HuH-7 (cell line): ENCODE measurements around the gene CSAG1.
"Not testable (repeated sequence)": the region's sequence is repeated elsewhere in the genome, so short reads cannot be mapped to it uniquely, and the experiment has no call there.

Source experiments
- DNase-seq: peaks from one replicate; pipeline ENCODE4 v3.0.0; 2011; ENCODE audit warnings: low spot score

The CSAG1 gene, protein sequence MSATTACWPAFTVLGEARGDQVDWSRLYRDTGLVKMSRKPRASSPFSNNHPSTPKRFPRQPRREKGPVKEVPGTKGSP

DNA sequence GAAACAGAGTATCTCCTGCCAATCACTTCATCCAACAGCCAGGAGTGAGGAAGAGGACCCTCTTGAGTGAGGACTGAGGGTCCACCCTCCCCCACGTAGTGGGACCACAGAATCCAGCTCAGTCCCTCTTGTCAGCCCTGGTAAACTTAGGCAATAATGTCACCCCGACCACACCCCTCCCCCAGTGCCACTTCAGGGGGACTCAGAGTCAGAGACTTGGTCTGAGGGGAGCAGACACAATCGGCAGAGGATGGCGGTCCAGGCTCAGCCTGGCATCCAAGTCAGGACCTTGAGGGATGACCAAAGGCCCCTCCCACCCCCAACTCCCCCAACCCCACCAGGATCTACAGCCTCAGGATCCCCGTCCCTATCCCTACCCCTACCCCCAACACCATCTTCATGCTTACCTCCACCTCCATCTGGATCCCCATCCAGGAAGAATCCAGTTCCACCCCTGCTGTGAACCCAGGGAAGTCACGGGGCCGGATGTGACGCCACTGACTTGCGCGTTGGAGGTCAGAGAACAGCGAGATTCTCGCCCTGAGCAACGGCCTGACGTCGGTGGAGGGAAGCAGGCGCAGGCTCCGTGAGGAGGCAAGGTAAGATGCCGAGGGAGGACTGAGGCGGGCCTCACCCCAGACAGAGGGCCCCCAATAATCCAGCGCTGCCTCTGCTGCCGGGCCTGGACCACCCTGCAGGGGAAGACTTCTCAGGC lies at the start of gene CSAG1, which contains the start of gene MAGEA12:
Gene CSAG1, minus strand, starts transcription at position 461 of the 715 bp plus-strand sequence. CDS start 1,261 bp downstream, outside the sequence.
Gene MAGEA12, plus strand, starts transcription at position 497 of the 715 bp plus-strand sequence. CDS start 2,405 bp downstream, outside the sequence.
- DNase-seq: no peak

DNA sequence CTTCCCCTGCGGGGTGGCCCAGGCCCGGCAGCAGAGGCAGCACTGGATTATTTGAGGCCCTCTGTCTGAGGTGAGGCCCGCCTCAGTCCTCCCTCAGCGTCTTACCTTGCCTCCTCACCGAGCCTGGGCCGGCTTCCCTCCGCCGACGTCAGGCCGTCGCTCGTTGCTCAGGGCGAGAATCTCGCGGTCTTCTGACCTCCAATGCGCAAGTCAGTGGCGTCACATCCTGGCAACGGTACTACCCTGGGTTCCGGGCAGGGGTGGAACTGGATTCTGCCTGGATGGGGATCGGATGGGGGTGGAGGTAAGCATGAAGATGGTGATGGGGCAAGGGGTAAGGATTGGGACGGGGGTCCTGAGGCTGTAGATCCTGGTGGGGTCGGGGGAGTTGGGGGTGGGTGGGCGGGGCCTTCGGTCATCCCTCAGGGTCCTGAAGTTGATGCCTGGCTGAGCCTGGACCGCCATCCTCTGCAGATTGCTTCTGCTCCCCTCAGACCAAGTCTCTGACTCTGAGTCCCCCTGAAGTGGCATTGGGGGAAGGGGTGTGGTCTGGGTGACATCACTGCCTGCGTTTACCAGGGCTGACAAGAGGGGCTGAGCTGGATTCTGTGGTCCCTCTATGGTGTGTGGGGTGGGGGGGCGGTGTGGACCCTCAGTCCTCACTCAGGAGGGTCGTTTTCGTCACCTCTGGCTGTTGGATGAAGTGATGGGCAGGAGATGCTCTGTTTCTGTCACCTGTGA lies 36.2 kb upstream of the CSAG1 start, which contains the start of gene MAGEA6:
Gene MAGEA6, minus strand, starts transcription at position 141 of the 741 bp plus-strand sequence. CDS start 2,039 bp downstream, outside the sequence.
- DNase-seq: not testable (repeated sequence)

DNA sequence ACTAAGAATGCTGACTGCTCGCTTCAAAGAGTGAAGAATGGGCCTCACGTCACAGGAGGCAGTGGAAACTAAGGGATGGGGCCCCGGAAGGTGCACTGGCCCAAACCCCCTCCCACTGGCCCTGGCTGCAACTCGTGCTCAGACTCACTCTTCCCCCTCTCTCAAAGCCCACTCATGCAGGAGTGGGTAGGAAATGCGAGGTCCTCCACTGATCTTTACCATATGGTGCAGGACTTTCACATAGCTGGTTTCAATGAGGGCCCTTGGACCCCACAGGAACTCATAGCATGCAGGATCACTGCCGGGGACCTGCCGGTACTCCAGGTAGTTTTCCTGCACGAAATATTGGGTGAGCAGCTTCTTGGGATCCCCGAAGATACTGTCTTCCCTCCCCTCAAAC lies 33.0 kb upstream of the CSAG1 start:
- not testable (repeated sequence) for DNase-seq

DNA sequence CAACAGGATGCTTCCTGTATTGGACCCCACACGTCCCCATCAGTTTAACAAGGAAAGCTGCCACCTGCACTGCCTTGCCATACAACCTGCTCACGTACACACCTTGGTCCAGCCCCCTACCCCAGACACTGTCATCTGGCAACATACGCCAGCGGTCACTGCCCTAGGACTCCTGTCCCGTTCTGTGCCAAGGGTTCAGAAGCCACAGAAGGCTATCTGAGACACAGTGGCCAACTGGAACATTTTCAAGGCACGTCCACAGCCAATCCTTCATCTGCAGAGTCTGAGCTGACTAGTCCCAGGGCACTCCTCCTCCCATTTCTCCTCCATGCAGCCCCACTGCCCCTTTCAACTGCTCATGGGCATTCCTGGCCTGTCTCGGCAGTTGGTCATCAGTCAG lies 28.1 kb upstream of the CSAG1 start:
- DNase-seq: not testable (repeated sequence)

DNA sequence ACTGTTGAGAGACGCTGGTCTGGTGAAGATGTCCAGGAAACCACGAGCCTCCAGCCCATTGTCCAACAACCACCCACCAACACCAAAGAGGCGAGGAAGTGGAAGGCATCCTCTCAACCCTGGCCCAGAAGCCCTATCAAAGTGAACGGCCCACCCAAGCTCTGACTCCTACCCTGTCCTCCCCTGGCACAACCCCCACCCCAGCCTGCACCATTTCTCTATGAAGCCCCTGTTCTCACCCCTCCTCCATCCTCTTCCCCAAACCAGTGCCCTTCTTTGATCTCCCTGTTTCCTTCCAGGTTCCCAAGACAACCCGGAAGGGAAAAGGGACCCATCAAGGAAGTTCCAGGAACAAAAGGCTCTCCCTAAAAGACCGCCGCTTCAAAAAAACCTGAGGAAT lies 26.0 kb upstream of the CSAG1 start:
- not testable (repeated sequence) for DNase-seq

DNA sequence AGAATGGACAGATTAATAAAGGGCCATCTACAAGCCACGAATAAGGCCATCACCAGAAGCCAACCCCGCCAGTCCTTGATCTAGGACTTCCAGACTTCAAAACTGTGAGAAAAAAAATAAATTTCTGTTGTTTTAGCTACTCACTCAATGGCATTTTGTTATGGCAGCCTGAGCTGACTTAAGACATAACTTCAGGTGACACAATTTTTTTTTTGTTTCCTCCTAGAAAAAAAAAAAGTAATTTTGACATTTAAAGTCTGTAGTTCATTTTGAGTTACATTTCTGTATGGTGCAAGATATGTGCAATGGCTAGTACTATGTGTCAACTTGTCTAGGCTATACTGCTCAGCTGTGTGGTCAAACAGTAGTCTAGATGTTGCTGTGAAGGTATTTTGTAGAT lies 25.4 kb upstream of the CSAG1 start, which contains the start of gene CSAG3:
Gene CSAG3, plus strand, starts transcription at position 301 of the 400 bp plus-strand sequence.
- not testable (repeated sequence) for DNase-seq

DNA sequence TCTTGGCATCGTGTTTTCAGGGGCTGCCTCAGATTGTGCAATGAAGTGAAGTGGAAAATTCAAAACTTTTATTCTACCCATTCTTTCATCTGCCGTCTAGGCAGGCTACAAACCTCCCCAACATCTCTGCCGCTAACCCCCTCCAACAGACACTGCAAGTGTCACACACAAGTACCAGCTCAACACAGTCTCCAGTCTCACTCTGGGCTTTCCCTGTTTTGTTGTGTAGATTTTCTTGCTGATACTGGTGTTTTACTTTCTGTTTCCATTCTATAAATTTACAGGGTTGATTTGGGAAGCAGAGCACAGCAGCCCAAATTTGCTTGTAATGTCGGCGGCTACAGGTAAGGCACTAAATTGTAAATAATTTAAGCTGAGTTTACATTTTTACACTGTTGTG lies 21.4 kb upstream of the CSAG1 start:
- DNase-seq: not testable (repeated sequence)

DNA sequence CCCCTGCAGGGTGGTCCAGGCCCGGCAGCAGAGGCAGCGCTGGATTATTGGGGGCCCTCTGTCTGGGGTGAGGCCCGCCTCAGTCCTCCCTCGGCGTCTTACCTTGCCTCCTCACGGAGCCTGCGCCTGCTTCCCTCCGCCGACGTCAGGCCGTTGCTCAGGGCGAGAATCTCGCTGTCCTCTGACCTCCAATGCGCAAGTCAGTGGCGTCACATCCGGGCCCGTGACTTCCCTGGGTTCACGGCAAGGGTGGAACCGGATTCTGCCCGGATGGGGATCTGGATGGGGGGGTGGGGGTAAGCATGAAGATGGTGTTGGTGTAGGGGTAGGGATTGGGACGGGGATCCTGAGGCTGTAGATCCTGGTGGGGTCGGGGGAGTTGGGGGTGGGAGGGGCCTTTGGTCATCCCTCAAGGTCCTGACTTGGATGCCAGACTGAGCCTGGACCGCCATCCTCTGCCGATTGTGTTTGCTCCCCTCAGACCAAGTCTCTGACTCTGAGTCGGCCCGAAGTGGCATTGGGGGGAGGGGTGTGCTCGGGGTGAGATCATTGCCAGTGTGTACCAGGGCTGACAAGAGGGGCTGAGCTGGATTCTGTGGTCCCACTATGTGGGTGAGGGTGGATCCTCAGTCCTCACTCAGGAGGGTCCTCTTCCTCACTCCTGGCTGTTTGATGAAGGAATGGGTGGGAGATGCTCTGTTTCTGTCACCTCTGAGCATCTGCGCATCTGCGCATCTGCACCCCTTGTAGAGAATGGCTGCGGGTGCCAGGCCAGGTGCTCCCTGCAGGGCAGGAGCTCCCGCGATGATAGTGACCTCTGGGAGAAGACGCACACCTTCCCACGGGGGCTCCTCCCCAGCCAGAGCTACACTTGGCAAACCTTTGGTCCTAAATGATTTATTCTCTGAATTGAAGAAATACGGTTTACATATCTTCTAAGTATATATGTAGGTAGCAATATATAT lies 20.4 kb upstream of the CSAG1 start, which contains the start of gene MAGEA2:
Gene MAGEA2, minus strand, starts transcription at position 157 of the 965 bp plus-strand sequence. CDS start 2,479 bp downstream, outside the sequence.
- not testable (repeated sequence) for DNase-seq

DNA sequence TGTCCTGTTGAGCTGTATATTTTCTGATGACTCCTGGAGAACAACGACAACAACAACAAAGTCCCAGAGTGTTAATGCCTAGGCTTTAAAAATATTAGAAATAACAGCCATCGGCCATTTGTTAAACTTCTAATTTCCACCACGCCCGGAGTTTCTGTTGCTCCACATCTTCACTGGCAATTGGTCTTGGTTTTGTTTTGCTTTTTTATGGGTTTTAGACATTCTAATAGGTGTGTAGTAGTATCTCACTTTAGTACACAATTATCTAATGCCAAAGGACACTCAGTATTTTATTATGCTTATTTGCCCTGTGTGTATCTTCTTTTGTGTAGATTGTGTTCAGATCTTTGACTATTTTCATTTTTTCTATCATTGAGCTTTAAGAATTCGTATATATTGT lies 5.0 kb upstream of the CSAG1 start:
- no peak for DNase-seq

DNA sequence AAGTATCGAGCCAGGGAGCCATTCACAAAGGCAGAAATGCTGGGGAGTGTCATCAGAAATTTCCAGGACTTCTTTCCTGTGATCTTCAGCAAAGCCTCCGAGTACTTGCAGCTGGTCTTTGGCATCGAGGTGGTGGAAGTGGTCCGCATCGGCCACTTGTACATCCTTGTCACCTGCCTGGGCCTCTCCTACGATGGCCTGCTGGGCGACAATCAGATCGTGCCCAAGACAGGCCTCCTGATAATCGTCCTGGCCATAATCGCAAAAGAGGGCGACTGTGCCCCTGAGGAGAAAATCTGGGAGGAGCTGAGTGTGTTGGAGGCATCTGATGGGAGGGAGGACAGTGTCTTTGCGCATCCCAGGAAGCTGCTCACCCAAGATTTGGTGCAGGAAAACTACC lies 3.0 kb upstream of the CSAG1 start:
- not testable (repeated sequence) for DNase-seq

DNA sequence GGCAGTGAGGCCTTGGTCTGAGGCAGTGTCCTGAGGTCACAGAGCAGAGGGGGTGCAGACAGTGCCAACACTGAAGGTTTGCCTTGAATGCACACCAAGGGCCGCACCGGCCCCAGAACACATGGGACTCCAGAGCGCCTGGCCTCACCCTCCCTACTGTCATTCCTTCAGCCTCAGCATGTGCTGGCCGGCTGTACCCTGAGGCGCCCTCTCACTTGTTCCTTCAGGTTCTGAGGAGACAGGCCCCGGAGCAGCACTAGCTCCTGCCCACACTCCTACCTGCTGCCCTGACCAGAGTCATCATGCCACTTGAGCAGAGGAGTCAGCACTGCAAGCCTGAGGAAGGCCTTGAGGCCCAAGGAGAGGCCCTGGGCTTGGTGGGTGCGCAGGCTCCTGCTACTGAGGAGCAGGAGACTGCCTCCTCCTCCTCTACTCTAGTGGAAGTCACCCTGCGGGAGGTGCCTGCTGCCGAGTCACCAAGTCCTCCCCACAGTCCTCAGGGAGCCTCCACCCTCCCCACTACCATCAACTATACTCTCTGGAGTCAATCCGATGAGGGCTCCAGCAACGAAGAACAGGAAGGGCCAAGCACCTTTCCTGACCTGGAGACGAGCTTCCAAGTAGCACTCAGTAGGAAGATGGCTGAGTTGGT lies 2.5 kb upstream of the CSAG1 start:
- DNase-seq: no peak

DNA sequence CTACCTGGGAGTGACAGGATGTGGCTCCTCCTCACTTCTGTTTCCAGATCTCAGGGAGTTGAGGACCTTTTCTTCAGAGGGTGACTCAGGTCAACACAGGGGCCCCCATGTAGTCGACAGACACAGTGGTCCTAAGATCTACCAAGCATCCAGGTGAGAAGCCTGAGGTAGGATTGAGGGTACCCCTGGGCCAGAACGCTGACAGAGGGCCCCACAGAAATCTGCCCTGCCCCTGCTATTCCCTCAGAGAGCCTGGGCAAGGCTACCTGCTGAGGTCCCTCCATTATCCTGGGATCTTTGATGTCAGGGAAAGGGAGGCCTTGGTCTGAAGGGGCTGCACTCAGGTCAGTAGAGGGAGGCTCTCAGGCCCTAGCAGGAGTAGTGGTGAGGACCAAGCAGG lies 1.6 kb upstream of the CSAG1 start:
- DNase-seq: no peak

DNA sequence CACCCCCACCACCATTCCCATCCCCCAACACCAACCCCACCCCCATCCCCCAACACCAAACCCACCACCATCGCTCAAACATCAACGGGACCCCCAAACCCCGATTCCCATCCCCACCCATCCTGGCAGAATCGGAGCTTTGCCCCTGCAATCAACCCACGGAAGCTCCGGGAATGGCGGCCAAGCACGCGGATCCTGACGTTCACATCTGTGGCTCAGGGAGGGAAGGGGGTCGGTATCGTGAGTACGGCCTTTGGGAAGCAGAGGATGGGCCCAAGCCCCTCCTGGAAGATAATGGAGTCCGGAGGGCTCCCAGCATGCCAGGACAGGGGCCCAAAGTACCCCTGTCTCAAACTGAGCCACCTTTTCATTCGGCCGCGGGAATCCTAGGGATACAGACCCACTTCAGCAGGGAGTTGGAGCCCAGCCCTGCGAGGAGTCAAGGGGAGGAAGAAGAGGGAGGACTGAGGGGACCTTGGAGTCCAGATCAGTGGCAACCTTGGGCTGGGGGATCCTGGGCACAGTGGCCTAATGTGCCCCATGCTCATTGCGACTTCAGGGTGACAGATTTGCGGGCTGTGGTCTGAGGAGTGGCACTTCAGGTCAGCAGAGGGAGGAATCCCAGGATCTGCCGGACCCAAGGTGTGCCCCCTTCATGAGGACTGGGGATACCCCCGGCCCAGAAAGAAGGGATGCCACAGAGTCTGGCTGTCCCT lies 780 bp upstream of the CSAG1 start:
- DNase-seq: not testable (repeated sequence)

DNA sequence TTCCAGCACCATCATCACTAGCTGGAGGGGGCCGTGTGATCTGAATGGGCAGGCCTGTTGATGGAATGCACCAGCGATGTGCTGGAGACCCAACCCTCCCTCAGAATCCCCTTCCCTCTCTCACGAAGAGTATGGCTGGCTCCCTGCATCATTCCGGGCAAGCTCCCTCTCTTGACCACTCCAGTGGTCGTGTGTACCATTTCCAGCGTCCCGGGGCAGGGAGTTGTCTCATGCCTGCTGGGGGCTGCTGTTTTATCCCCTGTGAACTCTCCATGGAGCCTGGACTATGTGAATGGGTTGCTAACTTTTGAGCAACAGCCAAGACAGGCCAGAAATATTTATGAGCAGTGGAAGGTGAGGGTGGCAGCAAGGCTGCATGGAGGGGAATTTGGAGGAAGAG lies 8.1 kb downstream of the CSAG1 start:
- no peak for DNase-seq

DNA sequence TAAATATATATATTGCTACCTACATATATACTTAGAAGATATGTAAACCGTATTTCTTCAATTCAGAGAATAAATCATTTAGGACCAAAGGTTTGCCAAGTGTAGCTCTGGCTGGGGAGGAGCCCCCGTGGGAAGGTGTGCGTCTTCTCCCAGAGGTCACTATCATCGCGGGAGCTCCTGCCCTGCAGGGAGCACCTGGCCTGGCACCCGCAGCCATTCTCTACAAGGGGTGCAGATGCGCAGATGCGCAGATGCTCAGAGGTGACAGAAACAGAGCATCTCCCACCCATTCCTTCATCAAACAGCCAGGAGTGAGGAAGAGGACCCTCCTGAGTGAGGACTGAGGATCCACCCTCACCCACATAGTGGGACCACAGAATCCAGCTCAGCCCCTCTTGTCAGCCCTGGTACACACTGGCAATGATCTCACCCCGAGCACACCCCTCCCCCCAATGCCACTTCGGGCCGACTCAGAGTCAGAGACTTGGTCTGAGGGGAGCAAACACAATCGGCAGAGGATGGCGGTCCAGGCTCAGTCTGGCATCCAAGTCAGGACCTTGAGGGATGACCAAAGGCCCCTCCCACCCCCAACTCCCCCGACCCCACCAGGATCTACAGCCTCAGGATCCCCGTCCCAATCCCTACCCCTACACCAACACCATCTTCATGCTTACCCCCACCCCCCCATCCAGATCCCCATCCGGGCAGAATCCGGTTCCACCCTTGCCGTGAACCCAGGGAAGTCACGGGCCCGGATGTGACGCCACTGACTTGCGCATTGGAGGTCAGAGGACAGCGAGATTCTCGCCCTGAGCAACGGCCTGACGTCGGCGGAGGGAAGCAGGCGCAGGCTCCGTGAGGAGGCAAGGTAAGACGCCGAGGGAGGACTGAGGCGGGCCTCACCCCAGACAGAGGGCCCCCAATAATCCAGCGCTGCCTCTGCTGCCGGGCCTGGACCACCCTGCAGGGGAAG lies 19.4 kb downstream of the CSAG1 start, which contains the start of gene MAGEA2B:
Gene MAGEA2B, plus strand, starts transcription at position 814 of the 973 bp plus-strand sequence. CDS start 2,479 bp downstream, outside the sequence.
- DNase-seq: not testable (repeated sequence)

DNA sequence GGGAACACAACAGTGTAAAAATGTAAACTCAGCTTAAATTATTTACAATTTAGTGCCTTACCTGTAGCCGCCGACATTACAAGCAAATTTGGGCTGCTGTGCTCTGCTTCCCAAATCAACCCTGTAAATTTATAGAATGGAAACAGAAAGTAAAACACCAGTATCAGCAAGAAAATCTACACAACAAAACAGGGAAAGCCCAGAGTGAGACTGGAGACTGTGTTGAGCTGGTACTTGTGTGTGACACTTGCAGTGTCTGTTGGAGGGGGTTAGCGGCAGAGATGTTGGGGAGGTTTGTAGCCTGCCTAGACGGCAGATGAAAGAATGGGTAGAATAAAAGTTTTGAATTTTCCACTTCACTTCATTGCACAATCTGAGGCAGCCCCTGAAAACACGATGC lies 20.3 kb downstream of the CSAG1 start:
- DNase-seq: not testable (repeated sequence)

DNA sequence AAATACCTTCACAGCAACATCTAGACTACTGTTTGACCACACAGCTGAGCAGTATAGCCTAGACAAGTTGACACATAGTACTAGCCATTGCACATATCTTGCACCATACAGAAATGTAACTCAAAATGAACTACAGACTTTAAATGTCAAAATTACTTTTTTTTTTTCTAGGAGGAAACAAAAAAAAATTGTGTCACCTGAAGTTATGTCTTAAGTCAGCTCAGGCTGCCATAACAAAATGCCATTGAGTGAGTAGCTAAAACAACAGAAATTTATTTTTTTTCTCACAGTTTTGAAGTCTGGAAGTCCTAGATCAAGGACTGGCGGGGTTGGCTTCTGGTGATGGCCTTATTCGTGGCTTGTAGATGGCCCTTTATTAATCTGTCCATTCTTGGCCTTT lies 24.3 kb downstream of the CSAG1 start, which contains the start of gene CSAG2:
Gene CSAG2, minus strand, starts transcription at position 101 of the 400 bp plus-strand sequence. CDS start 161 bp downstream, outside the sequence.
- not testable (repeated sequence) for DNase-seq

DNA sequence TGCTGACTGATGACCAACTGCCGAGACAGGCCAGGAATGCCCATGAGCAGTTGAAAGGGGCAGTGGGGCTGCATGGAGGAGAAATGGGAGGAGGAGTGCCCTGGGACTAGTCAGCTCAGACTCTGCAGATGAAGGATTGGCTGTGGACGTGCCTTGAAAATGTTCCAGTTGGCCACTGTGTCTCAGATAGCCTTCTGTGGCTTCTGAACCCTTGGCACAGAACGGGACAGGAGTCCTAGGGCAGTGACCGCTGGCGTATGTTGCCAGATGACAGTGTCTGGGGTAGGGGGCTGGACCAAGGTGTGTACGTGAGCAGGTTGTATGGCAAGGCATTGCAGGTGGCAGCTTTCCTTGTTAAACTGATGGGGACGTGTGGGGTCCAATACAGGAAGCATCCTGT lies 27.0 kb downstream of the CSAG1 start:
- not testable (repeated sequence) for DNase-seq

DNA sequence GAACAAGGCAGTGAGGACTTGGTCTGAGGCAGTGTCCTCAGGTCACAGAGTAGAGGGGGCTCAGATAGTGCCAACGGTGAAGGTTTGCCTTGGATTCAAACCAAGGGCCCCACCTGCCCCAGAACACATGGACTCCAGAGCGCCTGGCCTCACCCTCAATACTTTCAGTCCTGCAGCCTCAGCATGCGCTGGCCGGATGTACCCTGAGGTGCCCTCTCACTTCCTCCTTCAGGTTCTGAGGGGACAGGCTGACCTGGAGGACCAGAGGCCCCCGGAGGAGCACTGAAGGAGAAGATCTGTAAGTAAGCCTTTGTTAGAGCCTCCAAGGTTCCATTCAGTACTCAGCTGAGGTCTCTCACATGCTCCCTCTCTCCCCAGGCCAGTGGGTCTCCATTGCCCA lies 33.1 kb downstream of the CSAG1 start:
- not testable (repeated sequence) for DNase-seq
